ENCODE results near the gene SEM1.

The SEM1 gene

GRCh38 chr7:96695581-96695980, 14.1 kb downstream of the SEM1 start:
- no peak for DNase-seq (ENCODE audit: low read depth in 1 of 2, low spot score in 1 of 2)
- TF ChIP-seq JUND (IDR thresholded peaks at IDR 0.05; ENCODE audit: low read depth), result no peak
- in situ Hi-C loops (cut with HindIII; ENCODE audit: low pct_unique_long_range_greater_than_20kb, low sequenced_read_pairs), result no loop called here

- TF ChIP-seq JUND (IDR thresholded peaks at IDR 0.05; ENCODE audit: low read depth), result no peak
- DNase-seq (ENCODE audit: low read depth in 1 of 2, low spot score in 1 of 2), result no peak
- in situ Hi-C loops (cut with HindIII; ENCODE audit: low pct_unique_long_range_greater_than_20kb, low sequenced_read_pairs), result no loop called here
Measured at GRCh38 chr7:96694082-96694481, 15.6 kb downstream of the SEM1 start.

GRCh38 chr7:96691702-96692101, 17.9 kb downstream of the SEM1 start:
- no peak for DNase-seq (ENCODE audit: low read depth in 1 of 2, low spot score in 1 of 2)
- TF ChIP-seq JUND (IDR thresholded peaks at IDR 0.05; ENCODE audit: low read depth), result no peak
- in situ Hi-C loops (cut with HindIII; ENCODE audit: low pct_unique_long_range_greater_than_20kb, low sequenced_read_pairs), result no loop called here

GRCh38 chr7:96689414-96689813, 20.2 kb downstream of the SEM1 start:
- no peak for TF ChIP-seq JUND (IDR thresholded peaks at IDR 0.05; ENCODE audit: low read depth)
- no peak for DNase-seq (ENCODE audit: low read depth in 1 of 2, low spot score in 1 of 2)
- in situ Hi-C loops (cut with HindIII; ENCODE audit: low pct_unique_long_range_greater_than_20kb, low sequenced_read_pairs), result no loop called here

- TF ChIP-seq JUND (IDR thresholded peaks at IDR 0.05; ENCODE audit: low read depth), result no peak
- in situ Hi-C loops (cut with HindIII; ENCODE audit: low pct_unique_long_range_greater_than_20kb, low sequenced_read_pairs), result no loop called here
- no peak for DNase-seq (ENCODE audit: low read depth in 1 of 2, low spot score in 1 of 2)
Measured at GRCh38 chr7:96686305-96686704, 23.3 kb downstream of the SEM1 start.

GRCh38 chr7:96685755-96686154, 23.9 kb downstream of the SEM1 start:
- in situ Hi-C loops (cut with HindIII; ENCODE audit: low pct_unique_long_range_greater_than_20kb, low sequenced_read_pairs), result no loop called here
- no peak for DNase-seq (ENCODE audit: low read depth in 1 of 2, low spot score in 1 of 2)
- TF ChIP-seq JUND (IDR thresholded peaks at IDR 0.05; ENCODE audit: low read depth), result no peak

GRCh38 chr7:96685353-96685752, 24.3 kb downstream of the SEM1 start:
- no peak for DNase-seq (ENCODE audit: low read depth in 1 of 2, low spot score in 1 of 2)
- no peak for TF ChIP-seq JUND (IDR thresholded peaks at IDR 0.05; ENCODE audit: low read depth)
- in situ Hi-C loops (cut with HindIII; ENCODE audit: low pct_unique_long_range_greater_than_20kb, low sequenced_read_pairs), result no loop called here

GRCh38 chr7:96679886-96680285, 29.8 kb downstream of the SEM1 start:
- TF ChIP-seq JUND (IDR thresholded peaks at IDR 0.05; ENCODE audit: low read depth), result no peak
- DNase-seq (ENCODE audit: low read depth in 1 of 2, low spot score in 1 of 2), result no peak
- in situ Hi-C loops (cut with HindIII; ENCODE audit: low pct_unique_long_range_greater_than_20kb, low sequenced_read_pairs), result no loop called here

- no peak for TF ChIP-seq JUND (IDR thresholded peaks at IDR 0.05; ENCODE audit: low read depth)
- no peak for DNase-seq (ENCODE audit: low read depth in 1 of 2, low spot score in 1 of 2)
- in situ Hi-C loops (cut with HindIII; ENCODE audit: low pct_unique_long_range_greater_than_20kb, low sequenced_read_pairs), result no loop called here
Measured at GRCh38 chr7:96676919-96677318, 32.7 kb downstream of the SEM1 start.

GRCh38 chr7:96675548-96675947, 34.1 kb downstream of the SEM1 start:
- in situ Hi-C loops (cut with HindIII; ENCODE audit: low pct_unique_long_range_greater_than_20kb, low sequenced_read_pairs), result no loop called here
- DNase-seq (ENCODE audit: low read depth in 1 of 2, low spot score in 1 of 2), result no peak
- TF ChIP-seq JUND (IDR thresholded peaks at IDR 0.05; ENCODE audit: low read depth), result no peak

- in situ Hi-C loops (cut with HindIII; ENCODE audit: low pct_unique_long_range_greater_than_20kb, low sequenced_read_pairs), result no loop called here
- DNase-seq (ENCODE audit: low read depth in 1 of 2, low spot score in 1 of 2), result no peak
- TF ChIP-seq JUND (IDR thresholded peaks at IDR 0.05; ENCODE audit: low read depth), result no peak
Measured at GRCh38 chr7:96674565-96674964, 35.1 kb downstream of the SEM1 start.

GRCh38 chr7:96671854-96672253, 37.8 kb downstream of the SEM1 start:
- TF ChIP-seq JUND (IDR thresholded peaks at IDR 0.05; ENCODE audit: low read depth), result no peak
- in situ Hi-C loops (cut with HindIII; ENCODE audit: low pct_unique_long_range_greater_than_20kb, low sequenced_read_pairs), result no loop called here
- DNase-seq (ENCODE audit: low read depth in 1 of 2, low spot score in 1 of 2), result no peak

GRCh38 chr7:96670338-96671289, 39.0 kb downstream of the SEM1 start:
- DNase-seq (ENCODE audit: low read depth in 1 of 2, low spot score in 1 of 2), result no peak
- in situ Hi-C loops (cut with HindIII; ENCODE audit: low pct_unique_long_range_greater_than_20kb, low sequenced_read_pairs), result no loop called here
- no peak for TF ChIP-seq JUND (IDR thresholded peaks at IDR 0.05; ENCODE audit: low read depth)

GRCh38 chr7:96669812-96670211, 39.8 kb downstream of the SEM1 start:
- in situ Hi-C loops (cut with HindIII; ENCODE audit: low pct_unique_long_range_greater_than_20kb, low sequenced_read_pairs), result no loop called here
- no peak for DNase-seq (ENCODE audit: low read depth in 1 of 2, low spot score in 1 of 2)
- no peak for TF ChIP-seq JUND (IDR thresholded peaks at IDR 0.05; ENCODE audit: low read depth)
